Keratinocyte (primary cell): ENCODE data around the gene SPDYC.

ENCODE experiments used
- CTCF ChIP-seq, 3 experiments: IDR thresholded peaks in 1 of 3; conservative IDR thresholded peaks in 1 of 3; optimal IDR thresholded peaks in 1 of 3; 2 replicates in 2 of 3; 3 replicates in 1 of 3; pipeline versions ENCODE3 to v1.5.1; 2011; ENCODE audit warnings: low read length in 3 of 3, mild to moderate bottlenecking in 3 of 3, moderate library complexity in 2 of 3, control low read depth in 1 of 3, inconsistent platforms in 1 of 3; ENCODE audit not compliant: insufficient read depth in 2 of 3; ENCODE audit errors: extremely low read depth in 1 of 3
- EZH2 ChIP-seq: IDR thresholded peaks from one replicate; pipeline ENCODE4 v1.6.1; 2012; ENCODE audit warnings: inconsistent platforms, mild to moderate bottlenecking, low read length, moderate library complexity

GRCh38 chr11:65208785-65209710 lies 39.0 kb downstream of the SPDYC start:
- no peak for TF ChIP-seq CTCF (optimal IDR thresholded peaks at IDR 0.05 in 1 of 3, IDR thresholded peaks at IDR 0.05 in 1 of 3, conservative IDR thresholded peaks at IDR 0.05 in 1 of 3; ENCODE audit: extremely low read depth in 1 of 3, insufficient read depth in 2 of 3, low read length in 3 of 3)
- no peak for TF ChIP-seq EZH2
